Hematopoietic multipotent progenitor cell treated with erythropoietin and hydrocortisone succinate and interleukin-3 and kit ligand, for 8 days (in vitro differentiated cells): ENCODE results near the gene C18orf63.
A peak's percentile ranks its signal among the peaks of the same experiment; 100 is the strongest.
"Not testable (repeated sequence)": the region's sequence is repeated elsewhere in the genome, so short reads cannot be mapped to it uniquely, and the experiment has no call there.

ENCODE experiments used
- DNase-seq: peaks from one replicate; pipeline ENCODE4 v3.0.0-alpha.2; 2015

Gene C18orf63

DNA sequence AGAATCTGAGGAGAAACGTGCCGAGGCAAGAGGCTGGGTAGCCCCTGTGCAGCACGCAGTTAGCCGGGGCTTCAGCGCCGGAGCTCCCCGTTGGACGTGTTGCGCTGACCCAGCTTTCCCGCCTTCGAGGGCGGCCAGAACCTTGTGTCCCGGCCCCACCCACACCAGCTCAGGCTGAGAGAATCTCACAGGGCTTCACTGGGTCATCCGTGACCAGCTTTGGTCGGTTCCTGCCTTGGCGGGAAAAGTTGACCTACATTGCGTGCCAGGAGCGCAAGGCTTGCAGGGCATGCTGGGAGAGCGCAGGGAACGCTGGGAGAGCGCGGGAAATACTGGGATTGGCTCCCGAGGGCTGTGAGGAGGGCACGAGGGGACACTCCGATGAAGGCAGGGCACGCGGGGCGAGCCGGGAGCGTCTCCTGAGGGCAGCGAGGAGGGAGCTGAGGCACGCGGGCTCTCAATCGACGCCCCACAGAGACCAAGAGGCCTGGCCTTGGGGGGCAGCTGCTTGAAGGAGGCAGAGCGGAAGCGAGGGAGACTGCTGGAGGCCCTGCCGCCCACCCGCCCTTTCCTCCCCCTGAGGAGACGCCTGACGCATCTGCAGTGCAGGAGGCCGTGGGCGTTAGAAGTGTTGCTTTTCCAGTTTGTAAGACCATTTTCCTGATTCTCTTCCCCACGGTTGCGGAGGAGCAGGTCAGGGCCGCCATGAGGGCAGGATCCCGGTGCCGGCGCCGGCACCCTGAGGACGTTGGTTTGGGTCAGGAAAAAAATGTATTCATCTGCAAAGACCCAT, at the start of gene C18orf63:
Gene C18orf63, plus strand, starts transcription at position 376 of the 793 bp plus-strand sequence. CDS start 2,027 bp downstream, outside the sequence.
- no peak for DNase-seq

DNA sequence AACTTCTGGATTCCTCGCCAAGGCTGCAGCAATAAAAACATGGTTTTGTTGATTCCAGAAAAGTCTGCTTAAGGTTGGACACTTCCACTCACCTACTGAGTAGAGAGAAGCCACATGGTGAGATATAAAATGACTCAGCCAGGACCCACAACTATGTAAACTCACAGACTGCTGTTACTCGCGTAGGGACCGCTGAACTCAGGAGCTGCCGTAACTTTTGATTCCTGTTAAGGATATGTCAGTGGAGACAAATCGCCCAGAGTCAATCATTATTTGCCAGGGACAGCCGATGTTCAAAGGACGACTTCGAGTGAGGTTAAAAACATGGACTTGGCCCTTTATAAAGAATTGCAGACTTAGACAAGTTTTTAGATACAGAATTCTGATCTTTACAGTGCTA, 49.5 kb upstream of the C18orf63 start:
- DNase-seq = no peak

DNA sequence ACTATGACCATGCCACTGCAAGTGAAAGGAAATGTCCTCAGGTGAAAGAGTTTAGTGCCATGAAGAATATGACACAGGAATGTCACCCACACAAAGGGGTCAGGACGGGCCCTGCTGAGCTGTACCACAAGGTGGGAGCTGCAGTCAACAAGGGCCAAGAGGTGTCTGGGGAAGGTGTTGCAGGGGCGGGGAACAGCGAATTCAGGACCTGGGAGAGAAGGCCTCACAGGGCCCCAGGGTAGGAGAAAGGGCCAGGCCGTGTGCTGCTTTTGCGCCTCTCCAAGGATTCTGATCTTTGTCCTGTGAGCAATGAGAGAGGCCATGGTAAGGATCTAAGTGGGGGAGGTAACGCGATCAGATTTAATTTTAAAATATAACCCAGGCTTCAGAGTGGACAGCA, 47.5 kb upstream of the C18orf63 start:
- no peak for DNase-seq

DNA sequence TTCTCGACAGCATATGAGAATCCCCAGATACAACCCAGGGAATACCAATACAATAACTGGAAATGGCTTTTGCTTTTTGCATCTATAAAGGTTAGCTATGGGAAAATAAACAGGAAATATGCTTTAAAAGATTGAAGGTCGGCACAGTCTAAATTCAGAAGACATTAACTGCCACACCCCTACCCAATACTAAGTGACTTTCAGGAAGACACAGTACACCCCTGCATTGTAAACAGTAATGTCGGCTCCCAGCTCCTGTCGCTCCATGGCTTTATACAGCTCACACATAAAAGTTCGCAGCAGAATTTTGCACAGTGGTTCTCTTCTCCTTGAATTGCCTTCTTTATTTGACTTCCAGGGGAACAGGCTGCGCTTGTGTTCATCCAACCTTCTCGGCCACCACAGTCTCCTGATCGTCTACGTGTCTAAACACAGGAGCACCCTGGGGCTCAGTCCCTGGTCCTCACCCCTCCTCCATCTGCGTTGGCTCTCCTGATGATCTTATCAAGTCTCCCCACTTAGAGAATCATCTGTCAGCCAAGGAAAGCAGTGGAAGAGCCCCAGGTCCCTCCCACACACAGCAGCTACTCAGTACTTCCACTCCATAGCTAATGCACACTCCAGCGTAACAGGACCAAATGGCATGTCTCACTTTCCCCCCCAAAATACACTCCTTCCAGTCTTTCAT, 46.6 kb upstream of the C18orf63 start:
- no peak for DNase-seq

DNA sequence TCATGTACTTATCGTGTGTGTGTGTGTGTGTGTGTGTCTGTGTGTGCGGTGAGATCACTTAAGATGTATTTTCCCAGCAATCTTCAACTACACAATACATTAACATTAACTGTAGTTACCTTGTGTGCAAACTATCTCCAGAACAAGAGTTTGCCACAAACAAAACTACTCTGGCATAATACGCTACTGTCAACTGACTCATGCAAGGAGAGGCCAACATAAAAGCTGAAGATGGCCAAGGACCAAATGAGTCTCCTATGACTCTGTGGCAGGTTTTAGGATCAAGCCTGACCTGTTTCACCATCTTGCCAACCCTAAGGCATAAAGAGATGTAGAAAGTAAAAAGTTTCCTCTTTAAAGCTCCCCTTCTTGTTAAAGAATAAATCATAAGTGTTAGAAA, 44.0 kb upstream of the C18orf63 start:
- no peak for DNase-seq

DNA sequence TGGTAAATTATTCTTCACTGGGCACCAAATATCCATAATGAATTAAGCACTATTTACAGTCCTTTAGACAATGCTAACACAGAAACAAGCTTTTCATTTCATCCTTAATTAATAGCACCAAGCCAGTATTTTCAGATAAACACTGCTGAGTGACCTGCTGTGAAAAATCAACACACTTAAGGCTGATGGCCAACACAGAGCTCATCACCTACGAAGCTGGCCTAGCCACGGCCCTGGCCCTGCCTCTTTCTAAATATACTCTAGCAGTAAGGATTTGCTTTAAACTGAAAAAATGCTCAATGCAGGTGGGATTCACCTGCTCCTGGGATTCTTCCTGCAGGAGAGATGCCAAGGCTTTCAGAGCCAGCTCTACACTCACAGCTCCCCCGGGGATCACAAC, 42.2 kb upstream of the C18orf63 start:
- no peak for DNase-seq

DNA sequence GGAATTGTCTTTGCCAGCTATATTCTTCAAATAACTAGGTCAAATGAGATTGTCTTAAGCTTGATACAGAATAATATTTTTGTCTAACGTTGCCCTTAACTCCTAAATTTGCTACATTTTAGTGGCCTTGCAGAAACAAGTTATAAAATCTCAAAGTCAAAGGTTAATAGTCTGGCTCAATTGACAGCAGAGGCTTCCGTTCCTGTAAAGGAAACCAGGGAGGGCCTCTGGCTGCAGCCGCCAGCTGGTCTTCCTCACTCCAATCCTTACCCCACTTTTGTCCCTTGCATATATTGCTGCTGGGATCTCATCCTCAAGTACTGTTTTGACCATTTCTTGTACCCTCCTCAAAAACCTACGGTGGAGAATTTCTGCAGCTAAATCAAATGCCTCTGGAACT, 40.9 kb upstream of the C18orf63 start:
- no peak for DNase-seq

DNA sequence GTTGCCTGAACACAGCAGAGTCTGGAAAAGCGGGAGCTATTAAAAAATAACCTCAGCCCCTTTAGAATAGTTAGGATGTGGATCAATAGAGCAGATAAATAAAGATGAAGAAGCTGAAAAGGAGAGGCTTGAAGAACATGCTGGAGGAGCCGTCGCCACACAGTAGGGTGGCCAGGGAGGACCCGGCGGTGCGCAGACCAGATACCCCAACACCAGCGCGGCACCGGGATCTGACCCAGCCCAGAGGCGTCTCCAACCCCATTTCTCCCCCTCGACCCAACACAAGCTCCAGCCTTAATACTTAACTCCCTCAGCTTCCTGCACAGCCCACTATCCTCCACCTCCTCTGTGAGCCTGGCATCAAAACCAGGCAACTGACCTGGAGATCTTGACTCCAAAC, 39.9 kb upstream of the C18orf63 start:
- DNase-seq = no peak

DNA sequence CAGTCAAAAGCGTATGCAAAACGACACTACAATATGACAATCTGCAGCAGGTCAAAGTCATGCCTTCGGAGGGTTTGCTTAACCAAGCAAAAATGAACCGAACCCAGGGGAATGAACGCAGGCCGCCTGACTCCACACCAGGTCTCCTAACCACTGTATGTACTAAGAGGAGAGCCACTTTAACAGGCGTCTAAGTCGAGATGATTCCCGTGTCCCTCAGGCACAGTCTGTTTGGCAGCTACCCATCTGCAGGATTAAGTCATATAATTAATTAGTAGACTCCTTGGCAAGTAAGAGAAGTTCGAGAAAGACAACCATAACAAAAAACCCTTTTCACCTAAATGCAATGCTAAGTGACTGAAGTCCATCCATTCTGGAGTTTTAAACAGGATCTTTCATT, 39.0 kb upstream of the C18orf63 start:
- no peak for DNase-seq

DNA sequence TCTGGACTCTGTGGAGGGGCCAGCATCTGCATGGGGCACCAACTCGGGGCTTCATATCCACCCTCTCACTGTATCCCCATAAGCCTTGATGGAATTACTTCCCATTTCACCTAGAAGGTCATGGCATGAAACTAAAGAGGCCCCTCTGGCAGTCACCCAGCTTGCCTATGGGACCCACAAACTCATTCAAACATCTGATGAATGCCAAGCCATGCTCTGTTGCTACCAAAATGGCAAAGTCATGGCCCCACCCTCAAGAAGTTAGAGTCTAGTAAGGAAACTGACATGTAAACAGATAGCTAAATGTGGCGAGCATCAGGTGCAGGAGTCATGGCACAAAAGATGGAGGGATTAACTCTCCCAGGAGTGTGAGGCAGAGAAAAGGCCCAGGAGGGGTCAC, 38.3 kb upstream of the C18orf63 start:
- DNase-seq = peak; percentile 29

DNA sequence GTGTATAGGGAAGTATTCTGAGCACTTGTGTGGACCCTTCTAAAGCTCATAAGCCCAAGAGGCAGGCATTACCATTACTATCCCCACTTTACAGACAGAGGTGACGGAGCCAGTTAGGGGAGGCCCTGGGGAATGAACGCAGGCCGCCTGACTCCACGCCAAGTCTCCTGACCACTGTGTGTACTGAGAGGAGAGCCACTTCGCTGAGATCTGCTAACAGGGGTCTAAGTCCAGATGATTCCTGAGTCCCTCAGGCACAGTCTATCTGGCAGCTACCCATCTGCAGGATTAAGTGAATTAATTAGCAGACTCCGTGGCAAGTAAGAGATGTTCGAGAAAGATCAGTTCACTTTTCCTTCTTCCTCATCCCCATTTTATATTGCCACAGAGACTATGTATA, 37.6 kb upstream of the C18orf63 start:
- DNase-seq = no peak

DNA sequence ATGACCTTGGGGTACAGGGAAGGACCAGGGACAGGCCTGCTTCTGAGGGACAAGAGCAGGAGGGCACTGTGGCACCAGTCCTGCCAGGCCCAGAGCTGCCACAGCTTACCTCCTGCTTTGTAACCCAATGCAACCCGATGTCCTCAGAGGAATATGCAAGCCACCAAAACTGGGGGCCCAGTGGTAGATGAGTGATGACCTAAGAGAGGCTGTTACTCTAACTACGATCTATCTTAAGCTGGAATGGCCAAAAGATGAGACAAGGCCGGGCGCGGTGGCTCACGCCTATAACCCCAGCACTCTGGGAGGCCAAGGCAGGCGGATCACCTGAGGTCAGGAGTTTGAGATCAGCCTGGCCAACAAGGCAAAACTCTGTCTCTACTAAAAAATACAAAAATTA, 36.7 kb upstream of the C18orf63 start:
- DNase-seq = no peak

DNA sequence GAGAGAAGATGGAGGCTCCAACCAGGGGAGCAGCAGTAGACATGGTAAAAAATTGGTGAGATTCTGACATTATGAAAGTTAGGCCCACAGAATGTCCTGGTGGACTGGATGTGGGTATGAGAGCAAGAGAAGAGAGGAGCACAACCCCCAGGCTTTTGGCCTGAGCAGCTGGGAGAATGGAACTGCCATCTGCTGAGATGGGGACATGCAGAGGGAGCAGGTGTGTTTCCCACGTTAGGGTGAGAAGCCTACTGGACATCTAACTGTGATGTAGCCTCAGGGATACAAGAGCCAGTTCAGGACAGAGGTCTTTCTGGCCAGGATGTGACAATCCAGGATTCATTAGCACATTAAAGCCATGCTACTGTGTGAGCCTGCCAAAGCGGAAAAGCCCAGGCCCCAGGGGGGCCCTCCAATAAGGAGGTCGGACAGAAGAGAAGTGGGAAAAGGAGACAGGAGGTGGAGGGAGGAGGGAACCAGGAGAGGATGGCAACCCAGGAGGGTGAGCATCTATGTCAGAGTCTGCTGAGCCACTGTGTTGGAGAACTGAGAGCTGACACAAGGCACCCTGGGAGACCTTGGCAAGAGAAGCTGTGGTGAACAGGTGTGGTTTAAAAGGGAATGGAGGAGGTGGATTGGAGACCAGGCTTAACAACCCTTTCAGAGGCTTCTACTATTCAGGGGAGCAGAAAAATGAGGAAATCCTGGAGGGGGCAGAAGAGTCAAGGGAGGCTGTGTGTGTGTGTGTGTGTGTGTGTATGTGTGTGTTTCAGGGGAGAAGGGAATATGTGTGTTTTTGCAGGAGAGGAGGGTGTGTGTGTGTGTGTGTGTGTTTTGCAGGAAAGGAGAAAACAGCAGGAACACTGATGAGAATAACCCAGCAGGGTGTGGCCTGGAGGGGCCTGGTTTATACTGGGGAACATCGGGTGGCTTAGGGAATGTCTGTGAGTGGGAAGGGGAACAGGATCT, 34.3 kb upstream of the C18orf63 start:
- DNase-seq = no peak

DNA sequence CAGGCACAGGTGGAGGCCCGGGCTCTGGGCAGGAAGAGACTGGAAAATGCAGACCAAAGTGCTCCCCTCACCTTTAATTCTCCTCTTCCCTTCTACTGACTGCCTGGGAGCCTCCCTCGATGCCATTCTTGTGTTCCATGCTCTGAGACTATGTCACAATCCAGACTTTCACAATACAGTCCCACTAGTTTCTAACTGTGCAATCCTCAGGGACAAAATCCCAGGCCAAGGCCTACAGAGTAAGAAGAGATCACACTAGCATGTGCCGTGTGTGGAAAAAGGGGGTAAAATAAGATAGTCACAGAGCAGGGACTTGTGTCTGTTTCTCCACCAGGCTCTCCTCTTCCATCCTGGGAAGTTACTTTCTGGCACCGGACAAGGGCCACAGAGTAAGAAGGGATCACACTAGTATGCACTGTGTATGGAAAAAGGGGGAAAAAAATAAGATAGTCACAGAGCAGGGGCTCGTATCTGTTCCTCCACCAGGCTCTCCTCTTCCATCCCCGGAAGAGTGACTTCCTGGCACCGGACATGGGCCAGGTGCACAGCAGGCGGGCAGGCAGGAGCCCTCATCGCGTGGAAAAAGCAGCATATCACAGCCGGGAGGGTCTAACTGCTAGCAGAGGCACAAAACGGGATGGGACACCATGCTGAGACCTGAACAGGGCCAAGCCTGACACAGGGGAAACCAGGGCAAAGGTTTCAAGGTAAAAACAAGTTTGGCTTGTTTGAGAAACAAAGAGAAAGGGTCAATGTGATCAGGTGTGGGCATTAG, 33.5 kb upstream of the C18orf63 start:
- no peak for DNase-seq

DNA sequence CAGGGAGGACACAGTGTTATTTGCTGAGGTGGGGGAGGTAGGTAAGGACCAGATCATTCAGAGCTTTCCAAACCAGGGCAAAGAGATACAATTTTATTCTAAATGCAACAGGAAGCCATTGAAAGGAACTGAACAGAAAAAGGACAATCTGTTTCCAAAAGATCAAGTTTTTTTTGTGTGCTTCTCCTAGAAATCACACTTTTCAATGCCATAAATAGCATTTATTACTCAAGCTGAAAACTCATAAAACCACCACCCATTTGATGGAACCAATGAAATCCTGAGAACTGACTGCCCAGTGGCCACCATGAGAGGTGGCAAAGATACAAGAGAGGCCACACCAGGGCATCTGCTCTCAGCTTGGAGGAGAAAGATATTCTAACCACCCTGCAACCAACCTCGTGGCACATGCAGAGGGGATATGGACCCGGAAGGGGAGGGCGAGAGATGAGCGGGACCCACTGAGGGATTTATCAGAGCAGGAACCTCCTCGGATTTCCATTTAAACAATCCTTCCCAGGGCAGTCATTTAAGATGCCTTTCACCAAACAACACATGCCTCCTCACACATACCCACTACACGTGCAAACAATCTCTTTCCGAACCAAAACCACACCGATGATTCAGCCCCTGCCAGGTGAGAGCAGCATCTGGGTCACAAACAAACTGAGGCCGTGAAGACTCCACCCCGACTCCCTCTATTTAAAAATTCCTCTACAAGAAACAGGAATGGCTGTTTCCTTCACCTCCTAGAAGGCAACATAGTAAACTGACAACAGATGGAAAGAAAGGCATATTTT, 32.7 kb upstream of the C18orf63 start:
- DNase-seq = no peak

DNA sequence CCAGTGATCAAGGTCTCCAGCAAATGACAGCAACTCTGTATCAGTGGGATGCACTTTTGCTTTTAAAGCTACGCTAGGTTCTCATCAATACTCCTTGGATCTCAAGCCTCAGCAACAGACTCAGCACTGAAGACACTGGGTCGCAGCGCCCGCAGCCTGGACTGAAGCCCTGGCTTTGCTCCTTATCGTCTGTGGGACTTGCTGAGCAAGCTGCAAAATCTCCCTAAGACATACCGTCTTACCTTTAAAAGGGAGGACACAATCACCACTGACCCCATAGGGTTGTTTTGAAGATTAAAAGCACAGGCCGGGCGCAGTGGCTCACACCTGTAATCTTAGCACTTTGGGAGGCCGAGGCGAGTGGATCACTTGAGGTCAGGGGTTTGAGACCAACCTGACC, 32.0 kb upstream of the C18orf63 start:
- DNase-seq = no peak

DNA sequence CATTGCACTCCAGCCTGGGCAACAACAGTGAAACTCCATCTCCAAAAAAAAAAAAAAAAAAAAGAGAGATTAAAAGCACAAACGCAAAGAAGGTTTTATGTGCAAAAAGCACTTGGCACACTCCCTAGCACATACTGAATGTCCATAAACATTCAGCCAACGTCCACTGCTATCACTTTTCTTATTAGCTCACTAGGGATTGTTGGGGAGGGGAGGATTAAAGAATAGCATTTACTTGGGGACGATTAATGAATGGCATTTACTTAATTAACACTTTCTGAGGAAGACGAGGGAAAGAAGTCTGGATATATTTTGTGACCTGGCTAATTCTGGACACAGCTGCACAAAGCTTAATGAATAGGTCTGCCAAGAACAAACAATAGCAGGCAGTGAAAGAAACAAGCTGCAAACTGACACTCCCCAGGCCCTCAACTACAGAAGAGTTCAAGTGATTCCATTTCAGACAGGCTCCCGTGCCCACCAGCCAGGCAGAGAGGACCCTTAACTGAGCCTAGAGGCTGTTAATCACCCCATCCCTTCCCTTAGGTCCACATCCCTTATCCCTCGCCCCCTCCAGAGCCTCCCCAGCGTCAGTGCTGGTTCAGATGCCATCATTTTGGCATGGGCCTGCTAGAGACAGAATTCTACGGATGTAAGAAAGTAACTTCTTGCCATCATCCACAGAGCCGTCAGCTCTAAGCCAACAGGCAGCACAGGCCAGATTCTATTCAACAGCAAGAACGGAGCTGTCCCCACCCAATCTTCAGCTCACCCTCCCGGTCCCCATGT, 31.3 kb upstream of the C18orf63 start:
- no peak for DNase-seq

DNA sequence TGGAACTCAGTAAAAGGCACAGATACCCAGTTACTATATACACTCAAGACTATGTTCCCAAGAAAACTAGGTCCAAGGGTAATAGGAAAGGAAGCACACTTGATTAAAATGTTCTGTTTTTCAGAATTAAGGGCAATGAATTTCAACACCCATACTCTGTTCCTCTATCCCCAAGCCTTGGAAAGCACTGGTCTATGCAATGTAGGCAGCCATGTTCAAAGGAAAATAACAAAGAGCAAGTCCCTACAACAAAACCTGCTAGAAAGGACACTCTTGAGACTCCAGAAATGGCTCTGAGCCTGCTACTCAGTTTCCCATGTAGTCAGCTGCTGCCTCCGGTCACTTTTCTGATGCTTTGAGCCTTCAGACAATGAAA, 30.7 kb upstream of the C18orf63 start:
- DNase-seq = no peak

DNA sequence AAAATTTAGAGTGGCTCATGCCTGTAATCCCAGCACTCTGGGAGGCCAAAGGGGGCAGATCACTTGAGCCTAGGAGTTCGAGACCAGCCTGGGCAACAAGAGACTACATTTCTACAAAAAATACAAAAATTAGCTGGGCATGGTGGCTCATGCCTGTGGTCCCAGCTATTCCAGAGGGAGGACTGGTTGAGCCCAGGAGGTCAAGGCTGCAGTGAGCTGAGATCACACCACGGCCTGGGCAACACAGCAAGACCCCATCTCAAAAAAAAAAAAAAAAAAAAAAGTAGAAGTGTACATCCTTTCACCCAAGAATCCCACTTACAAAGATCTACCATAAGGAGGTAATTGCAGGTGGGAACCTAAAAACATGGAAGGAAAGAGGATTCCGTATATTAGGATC, 30.1 kb upstream of the C18orf63 start:
- DNase-seq = not testable (repeated sequence)

DNA sequence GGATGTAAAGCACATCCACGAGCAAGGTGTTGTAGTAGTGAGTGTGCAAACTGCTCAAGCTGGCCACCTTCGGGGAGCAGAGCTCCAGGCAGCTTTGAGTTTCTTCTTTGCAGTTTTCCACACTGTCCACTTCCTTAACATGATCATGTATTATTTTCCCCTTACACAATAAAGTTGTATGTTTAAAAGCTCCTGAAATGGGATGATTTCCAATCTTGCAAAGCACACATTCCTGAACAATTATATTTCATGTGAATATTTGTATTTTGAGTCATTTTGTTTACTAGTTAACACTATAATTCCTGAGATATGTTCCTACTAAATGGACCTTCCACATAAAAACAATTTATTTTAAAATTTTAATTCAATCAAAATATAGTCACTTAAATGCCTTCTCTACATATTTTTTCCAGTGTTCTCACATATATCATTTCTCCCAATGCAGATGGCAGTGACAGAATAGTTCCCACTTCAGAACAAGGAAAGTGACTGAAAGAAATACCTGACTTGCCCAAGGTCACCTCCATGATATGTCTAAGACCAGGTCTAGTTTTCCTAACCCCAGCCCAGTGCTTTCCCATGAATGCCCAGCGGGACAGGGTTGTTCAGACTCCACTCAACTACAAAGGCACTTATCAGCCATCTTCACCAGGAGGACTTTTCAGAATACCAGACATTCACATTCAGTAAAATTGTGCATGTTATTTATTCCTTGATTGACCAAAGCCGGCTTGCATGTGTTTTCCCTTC, 29.4 kb upstream of the C18orf63 start:
- no peak for DNase-seq
